GM21786 (cell line): ENCODE measurements around the gene CALML4.
"Not testable (repeated sequence)": the region's sequence is repeated elsewhere in the genome, so short reads cannot be mapped to it uniquely, and the experiment has no call there.

Experiments
- ATAC-seq: cut with Tn5 transposase; IDR thresholded peaks from one replicate; pipeline ENCODE4 v1.9.1; 2021; ENCODE audit not compliant: unreplicated experiment

The CALML4 gene

DNA sequence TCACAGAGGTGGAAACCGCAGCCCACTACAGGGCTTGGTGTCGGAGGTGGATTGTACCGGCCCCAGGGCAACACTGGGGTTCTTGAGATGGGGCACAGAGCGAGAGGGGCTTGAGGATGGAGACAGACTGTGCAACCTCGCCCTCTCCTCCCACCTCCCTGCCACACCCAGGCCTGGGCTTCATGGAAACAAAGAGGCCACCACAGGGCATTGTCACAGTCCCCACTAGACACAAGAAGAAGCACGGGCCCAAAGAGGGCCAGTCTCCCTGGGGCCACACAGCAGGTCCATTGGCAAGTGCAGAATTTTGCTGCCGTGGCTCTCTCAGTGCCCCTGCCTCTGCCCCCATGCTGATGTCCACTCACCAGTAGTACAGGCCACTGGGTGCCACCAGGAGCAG, 4.1 kb upstream of the CALML4 start:
- peak; percentile 13 for ATAC-seq

GRCh38 chr15:68208636-68209240, 3.6 kb upstream of the CALML4 start:
- ATAC-seq = no peak

DNA sequence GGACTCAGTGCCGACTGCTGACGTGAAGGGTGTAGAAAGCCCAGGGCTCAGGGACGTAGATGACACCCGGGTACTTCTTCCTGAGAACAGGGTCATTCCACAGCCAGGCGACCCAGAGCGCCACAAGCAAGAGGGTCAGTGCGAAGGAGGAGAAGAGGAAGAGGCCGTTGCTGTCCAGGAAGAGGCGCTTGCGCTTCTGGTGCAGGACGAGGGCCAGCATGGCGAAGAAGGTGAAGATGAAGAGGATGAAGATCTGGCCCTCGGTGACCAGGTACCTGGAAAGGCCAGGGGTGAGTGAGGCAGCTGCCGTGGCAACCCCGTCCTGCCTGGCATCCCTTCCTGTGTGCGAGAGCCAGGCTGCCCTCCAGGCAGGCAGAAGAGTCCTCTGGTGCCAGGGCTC, 3.0 kb upstream of the CALML4 start:
- no peak for ATAC-seq

- no peak for ATAC-seq
These were observed 2.2 kb upstream of the CALML4 start for GRCh38 chr15:68207176-68207935.

- no peak for ATAC-seq
These were observed 1.6 kb upstream of the CALML4 start for GRCh38 chr15:68206711-68207151.

DNA sequence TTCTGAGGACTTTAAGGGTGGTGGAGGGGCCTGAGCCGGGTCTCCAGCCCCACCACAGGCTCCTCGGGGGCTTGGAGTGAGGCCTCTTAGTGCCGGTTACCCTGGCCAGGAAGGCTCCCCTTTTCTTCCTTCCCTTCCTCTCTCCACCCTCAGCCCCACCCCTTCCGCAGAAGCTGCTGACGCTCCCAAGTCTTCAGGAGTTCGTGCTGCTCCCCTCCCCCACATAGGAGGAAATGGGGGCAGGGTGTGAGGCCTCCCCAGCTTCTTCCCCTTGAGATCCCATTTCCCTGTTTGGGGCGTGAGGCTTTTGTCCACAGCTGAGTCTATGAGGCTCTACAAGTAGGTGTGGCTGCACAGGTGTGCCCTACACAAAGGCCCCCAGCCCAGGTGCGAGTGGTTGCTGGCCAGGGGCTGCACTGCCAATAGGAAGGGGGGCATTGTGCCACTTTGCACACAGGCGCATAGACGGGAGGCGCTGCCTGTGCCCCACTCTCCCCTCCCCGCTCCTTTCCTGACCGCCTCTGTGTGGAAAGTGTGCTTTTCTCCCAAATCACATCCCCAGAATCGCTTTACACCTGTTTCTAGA, 915 bp upstream of the CALML4 start:
- no peak for ATAC-seq

DNA sequence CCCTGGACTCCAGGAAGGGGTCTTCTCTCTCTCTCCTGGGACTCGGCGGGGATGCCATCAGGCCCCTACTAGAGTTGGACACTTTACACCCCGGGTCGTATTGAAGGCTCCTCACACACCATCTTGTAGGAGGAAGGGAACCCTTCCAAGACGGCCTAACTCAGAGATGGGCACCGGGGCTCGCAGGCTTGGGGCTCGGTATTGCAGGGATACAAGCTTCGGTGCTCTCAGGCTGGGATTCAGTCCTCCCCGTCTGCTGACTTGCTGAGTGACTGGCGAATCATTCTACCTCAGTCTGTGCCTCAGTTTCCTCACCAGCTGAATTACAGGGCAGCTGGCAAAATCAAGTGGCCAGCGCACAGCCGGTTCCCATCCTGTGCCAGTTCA, 419 bp upstream of the CALML4 start:
- ATAC-seq = no peak

DNA sequence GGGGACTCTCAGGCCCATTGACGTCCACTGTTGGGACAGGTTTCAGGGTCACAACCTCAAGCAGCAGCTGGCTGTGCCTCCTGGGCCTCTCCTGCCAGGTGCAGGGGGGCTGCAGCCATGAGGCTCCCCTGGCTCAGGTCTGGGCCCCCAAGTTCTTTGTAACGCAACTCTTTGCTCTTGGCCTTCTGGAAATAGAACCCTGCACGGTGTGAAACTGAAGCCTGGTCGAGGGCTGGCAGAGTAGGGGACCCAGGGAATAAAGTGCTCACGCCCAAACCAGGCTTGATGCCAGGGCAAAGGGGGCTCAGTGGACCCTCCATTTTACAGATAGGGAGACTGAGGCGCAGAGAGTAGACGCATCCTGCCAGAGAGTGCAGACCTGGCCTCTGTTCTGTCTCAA, 771 bp downstream of the CALML4 start:
- no peak for ATAC-seq

DNA sequence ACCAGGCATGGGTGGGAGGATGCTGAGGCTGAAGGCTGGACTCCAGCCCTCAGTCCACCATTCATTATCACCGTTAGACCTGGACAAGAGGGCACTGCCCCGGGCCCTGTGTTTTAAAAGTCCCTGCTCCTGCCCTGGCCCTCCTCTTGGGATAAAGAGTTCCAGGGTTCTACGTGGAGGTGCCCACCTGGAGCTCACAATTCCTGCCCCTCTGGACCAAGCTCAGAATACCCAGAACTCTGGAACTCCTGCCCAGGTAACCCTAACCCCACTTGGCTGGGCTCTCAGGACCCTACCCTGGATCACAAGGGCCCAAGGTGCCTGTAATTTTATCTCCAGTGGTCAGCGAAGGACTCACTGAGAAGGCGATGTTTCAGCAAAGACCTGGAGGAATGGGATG, 1.2 kb downstream of the CALML4 start:
- no peak for ATAC-seq

GRCh38 chr15:68203486-68203885, 1.6 kb downstream of the CALML4 start:
- ATAC-seq = no peak

DNA sequence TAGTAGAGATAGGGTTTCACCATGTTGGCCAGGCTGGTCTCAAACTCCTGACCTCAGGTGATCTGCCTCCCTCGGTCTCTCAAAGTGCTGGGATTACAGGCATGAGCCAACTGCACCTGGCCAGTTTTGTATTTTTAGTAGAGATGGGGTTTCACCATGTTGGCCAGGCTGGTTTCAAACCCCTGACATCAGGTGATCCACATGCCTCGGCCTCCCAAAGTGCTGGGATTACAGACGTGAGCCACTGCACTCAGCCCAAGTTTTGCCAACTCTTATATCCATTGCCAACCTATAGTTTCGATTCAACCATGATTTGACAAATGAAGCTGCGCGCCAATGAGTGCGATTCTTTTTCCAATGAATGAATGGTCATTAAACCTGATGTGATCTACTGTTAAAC, 2.1 kb downstream of the CALML4 start:
- ATAC-seq = not testable (repeated sequence)

GRCh38 chr15:68201879-68202261, 3.3 kb downstream of the CALML4 start:
- no peak for ATAC-seq

GRCh38 chr15:68201153-68201878, 3.8 kb downstream of the CALML4 start:
- ATAC-seq = no peak

DNA sequence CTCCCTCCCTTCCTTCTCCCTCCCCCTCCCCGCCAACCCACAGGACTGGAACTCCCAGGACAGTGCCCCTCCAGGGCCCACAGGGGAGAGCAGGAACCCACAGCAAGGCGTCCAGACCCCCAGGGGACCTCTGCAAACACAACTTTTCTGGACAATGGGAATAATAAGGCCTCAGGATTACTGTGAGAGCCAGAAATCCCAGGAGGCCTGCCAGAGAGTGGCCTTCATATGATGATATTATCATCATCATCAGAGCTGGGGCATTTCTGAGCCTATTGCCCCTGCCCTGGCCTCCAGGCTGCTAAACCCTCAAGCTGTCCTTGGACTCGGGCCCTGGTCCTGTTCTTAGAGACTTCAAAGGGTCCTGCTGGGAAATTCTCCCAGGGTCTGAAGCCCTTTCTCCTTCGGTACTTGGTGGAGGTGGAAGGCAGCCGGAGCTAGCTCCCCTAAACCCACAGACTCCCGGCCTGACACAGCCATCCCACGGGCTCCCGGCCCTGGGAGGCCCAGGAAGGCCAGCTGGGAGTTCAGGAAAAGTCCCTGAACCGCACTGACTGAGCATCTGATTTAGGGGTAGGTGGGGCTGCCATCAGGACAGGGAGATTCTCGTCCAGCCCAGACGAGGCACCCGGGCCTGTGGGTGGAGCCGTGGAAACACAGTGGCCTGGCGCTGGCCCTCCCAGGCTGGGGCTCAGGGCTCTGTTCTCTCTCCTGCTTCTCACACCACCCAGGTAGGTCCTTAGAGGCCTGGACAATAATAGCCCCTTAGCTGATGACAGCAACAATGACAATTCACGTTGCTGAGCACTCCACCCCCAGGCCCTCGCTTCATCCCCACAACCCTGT, 4.9 kb downstream of the CALML4 start:
- ATAC-seq = no peak

DNA sequence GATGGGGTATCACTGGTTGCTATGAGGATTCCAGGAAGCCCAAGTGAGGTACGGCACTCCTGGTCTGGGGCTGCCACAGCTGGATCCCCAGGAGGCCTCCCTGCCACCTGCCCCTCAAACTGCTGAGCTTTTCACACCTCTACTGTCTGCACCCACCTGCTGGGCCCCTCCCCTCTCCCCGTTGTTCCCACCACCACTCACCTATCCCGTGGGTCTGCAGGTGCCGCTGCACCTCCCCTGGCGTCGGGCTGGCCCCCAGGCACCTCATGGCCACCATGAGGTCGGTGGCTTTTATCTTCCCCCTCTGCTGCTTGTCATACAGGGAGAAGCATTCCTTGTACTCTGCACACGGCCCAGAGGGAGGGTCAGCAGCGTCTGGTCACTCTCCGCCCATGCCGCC, 5.8 kb downstream of the CALML4 start:
- no peak for ATAC-seq

- no peak for ATAC-seq
These were observed 7.3 kb downstream of the CALML4 start for GRCh38 chr15:68197661-68198437.

GRCh38 chr15:68197170-68197492, 8.0 kb downstream of the CALML4 start:
- ATAC-seq = no peak

DNA sequence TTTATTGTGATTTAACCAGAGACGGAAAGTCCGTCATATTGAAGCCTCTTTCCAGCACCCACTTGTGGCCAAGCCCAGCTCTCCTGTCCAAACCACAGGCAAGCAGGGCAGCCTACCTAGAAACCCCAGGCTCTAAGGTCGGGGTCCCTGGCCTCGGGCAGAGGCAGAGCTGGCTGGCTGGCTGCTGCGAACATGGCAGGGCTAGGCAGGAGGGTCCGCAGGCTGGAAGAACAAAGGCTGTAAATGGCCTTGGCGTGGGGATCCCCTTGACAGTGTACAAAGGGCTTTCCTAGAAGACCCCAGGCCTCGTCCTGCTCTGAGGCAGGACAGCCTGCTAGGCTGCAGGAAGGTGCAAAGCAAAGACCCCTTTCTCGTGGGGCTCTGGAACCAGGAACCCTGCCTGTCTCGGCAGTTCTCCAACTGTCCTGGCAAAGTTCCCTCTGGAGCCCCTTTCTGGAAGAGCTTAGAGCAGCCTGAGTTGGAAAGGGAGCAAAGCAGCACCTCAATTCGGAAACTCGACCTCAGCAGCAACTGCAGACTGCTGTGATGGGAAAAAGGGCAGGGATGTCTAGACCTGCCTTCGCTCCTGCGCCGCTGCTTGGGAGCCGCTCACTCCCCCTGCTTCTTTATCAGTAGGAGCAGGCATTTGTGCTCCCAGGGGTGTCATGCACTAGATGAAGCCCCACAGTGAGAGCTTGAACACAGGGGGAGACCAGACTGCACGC, 8.5 kb downstream of the CALML4 start:
- no peak for ATAC-seq

DNA sequence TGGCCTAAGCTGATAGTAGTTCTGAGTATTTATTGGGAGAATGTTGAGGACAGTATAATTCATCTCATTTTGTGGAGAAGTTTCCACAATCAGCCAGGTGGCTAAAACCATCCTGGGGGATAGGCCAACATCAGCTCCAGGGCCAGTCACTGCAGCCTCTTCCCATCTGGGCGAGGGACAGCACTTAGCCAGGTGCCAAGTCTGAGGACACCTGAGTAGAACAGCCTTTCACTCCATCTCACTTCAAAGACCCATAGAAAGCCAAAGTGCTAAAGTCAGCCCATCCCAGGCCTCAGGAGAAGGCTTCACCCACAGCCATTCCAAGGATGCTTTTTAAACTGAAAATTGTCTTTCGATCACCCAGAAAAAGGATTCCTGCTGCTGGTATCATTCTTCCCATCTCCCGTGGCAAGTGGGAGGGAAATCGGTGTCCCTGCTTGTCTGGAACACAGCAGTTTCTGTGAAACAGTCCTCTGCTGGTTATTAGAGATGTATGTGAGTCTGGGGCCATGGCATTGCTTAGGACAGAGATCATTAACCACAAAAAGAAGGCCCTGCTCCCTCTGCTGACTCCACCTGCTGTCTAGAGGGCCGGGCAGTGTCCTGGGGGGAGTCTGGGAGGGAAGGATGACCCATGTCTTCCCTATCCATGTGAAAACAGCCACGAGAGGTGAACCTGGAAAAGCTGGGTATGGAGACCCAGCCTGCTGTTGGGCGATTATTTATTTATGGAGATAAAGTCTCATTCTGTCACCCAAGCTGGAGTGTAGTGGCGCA, 9.6 kb downstream of the CALML4 start:
- ATAC-seq = no peak
